Adrenal gland (tissue), 5 donors: ENCODE data around the gene CT47C1.

Experiments used
- CTCF ChIP-seq, 6 experiments: fragments of 450-650 bp in 4 of 6; fragments of 200-600 bp in 2 of 6; sonication (generic) in 1 of 6; IDR thresholded peaks; 1 replicate in 5 of 6; 2 replicates in 1 of 6; pipeline versions ENCODE4 v1.5.1 to v1.8.0; 2016 to 2021; ENCODE audit warnings: antibody characterized with exemption in 6 of 6, mild to moderate bottlenecking in 2 of 6, moderate library complexity in 1 of 6
- POLR2A ChIP-seq, 2 donors: fragments of 450-650 bp; IDR thresholded peaks; one replicate each; pipeline ENCODE4 v1.6.1; 2017; ENCODE audit warnings: antibody characterized with exemption in 2 of 2, mild to moderate bottlenecking in 2 of 2, moderate library complexity in 1 of 2
- donor health status: DM: no; HTN: no; CAD: no.

GRCh38 chrX:119084766-119085165, 12.0 kb downstream of the CT47C1 start:
- TF ChIP-seq CTCF (IDR thresholded peaks at IDR 0.05) (no peak), POLR2A (IDR thresholded peaks at IDR 0.05) (no peak)
